CD14-positive monocyte (primary cell): Measurements from ENCODE around the gene KCNH5. TPM values are rescaled to one million over a fixed set of nuclear protein-coding genes. Genes with fewer than 3 reads are reported as not detected.

ENCODE experiments used
- DNase-seq, 3 donors: peaks; one replicate each; pipeline ENCODE4 v3.0.0-alpha.2; 2011 to 2022
- H2AFZ ChIP-seq: 2 replicates; pipeline ENCODE4 v1.6.0; 2012; ENCODE audit warnings: mild to moderate bottlenecking, low read depth, low read length, inconsistent platforms; ENCODE audit not compliant: insufficient read depth, poor library complexity, severe bottlenecking
- H3K27ac ChIP-seq, 2 donors: 1 replicate in 1 of 2; 2 replicates in 1 of 2; pipeline ENCODE4 v1.5.1; 2012 to 2013; ENCODE audit warnings: low read length in 2 of 2, control low read depth in 1 of 2, inconsistent platforms in 1 of 2, low read depth in 1 of 2, mild to moderate bottlenecking in 1 of 2
- H3K27me3 ChIP-seq, 2 donors: one replicate each; pipeline versions ENCODE4 v1.6.0 to v1.6.1; 2011 to 2013; ENCODE audit warnings: low read length in 2 of 2; ENCODE audit not compliant: control insufficient read depth in 2 of 2, insufficient read depth in 2 of 2
- H3K36me3 ChIP-seq, 2 donors: replicated peaks in 1 of 2; 1 replicate in 1 of 2; 2 replicates in 1 of 2; pipeline versions ENCODE4 v1.5.1 to v1.6.1; 2012 to 2013; ENCODE audit warnings: low read length in 2 of 2, control low read depth in 1 of 2, inconsistent platforms in 1 of 2, mild to moderate bottlenecking in 1 of 2; ENCODE audit not compliant: insufficient read depth in 2 of 2, control insufficient read depth in 1 of 2
- H3K4me1 ChIP-seq, 2 donors: 1 replicate in 1 of 2; 2 replicates in 1 of 2; pipeline versions ENCODE4 v1.5.1 to v1.6.1; 2012 to 2013; ENCODE audit warnings: low read length in 2 of 2, control low read depth in 1 of 2, inconsistent platforms in 1 of 2, mild to moderate bottlenecking in 1 of 2, moderate library complexity in 1 of 2; ENCODE audit not compliant: insufficient read depth in 2 of 2, control insufficient read depth in 1 of 2
- H3K4me2 ChIP-seq: replicated peaks from 2 replicates; pipeline ENCODE3; 2012; ENCODE audit warnings: low read length, moderate library complexity, mild to moderate bottlenecking; ENCODE audit not compliant: poor library complexity, severe bottlenecking; ENCODE audit errors: extremely low read depth
- H3K4me3 ChIP-seq, 3 experiments: fragments of 200-600 bp in 1 of 3; sonication (generic) in 1 of 3; replicated peaks in 1 of 3; 1 replicate in 2 of 3; 2 replicates in 1 of 3; pipeline ENCODE4 v1.5.1; 2011 to 2013; ENCODE audit warnings: low read length in 3 of 3, mild to moderate bottlenecking in 3 of 3, control low read depth in 2 of 3, low read depth in 2 of 3, inconsistent platforms in 1 of 3, moderate library complexity in 1 of 3
- H3K79me2 ChIP-seq: 2 replicates; pipeline ENCODE4 v1.6.0; 2012; ENCODE audit warnings: mild to moderate bottlenecking, control low read depth, inconsistent platforms, low read length, moderate library complexity; ENCODE audit not compliant: insufficient read depth
- H3K9ac ChIP-seq: 2 replicates; pipeline ENCODE4 v1.6.0; 2017; ENCODE audit warnings: low read length, mild to moderate bottlenecking; ENCODE audit not compliant: insufficient read depth, poor library complexity, severe bottlenecking
- H3K9me3 ChIP-seq, 2 donors: replicated peaks in 1 of 2; 1 replicate in 1 of 2; 2 replicates in 1 of 2; pipeline versions ENCODE4 v1.5.1 to v1.6.1; 2012 to 2013; ENCODE audit warnings: low read length in 2 of 2, control low read depth in 1 of 2; ENCODE audit not compliant: control insufficient read depth in 1 of 2, insufficient read depth in 1 of 2
- H4K20me1 ChIP-seq: 2 replicates; pipeline ENCODE4 v1.6.0; 2012; ENCODE audit warnings: mild to moderate bottlenecking, low read length, control low read depth, moderate library complexity; ENCODE audit not compliant: insufficient read depth
- H3K27ac Mint-ChIP-seq, 7 donors: one replicate each; pipeline ENCODE4 v1.8.0; 2020; ENCODE audit warnings: mild to moderate bottlenecking in 7 of 7, mixed read lengths in 7 of 7, moderate library complexity in 6 of 7, inconsistent platforms in 2 of 7
- H3K27me3 Mint-ChIP-seq, 3 donors: one replicate each; pipeline ENCODE4 v1.8.0; 2021 to 2022; ENCODE audit warnings: low read depth in 3 of 3, mild to moderate bottlenecking in 3 of 3, mixed read lengths in 3 of 3, moderate library complexity in 3 of 3, inconsistent platforms in 1 of 3
- H3K36me3 Mint-ChIP-seq, 2 donors: one replicate each; pipeline ENCODE4 v1.8.0; 2020; ENCODE audit warnings: mixed read lengths in 2 of 2, inconsistent platforms in 1 of 2, mild to moderate bottlenecking in 1 of 2
- H3K4me1 Mint-ChIP-seq: one replicate; pipeline ENCODE4 v1.8.0; 2020; ENCODE audit warnings: mild to moderate bottlenecking, mixed read lengths
- H3K4me3 Mint-ChIP-seq, 2 donors: one replicate each; pipeline ENCODE4 v1.8.0; 2020; ENCODE audit warnings: mild to moderate bottlenecking in 2 of 2, mixed read lengths in 2 of 2, moderate library complexity in 1 of 2
- H3K9me3 Mint-ChIP-seq, 7 donors: one replicate each; pipeline ENCODE4 v1.8.0; 2020 to 2022; ENCODE audit warnings: mixed read lengths in 7 of 7, mild to moderate bottlenecking in 6 of 7, moderate library complexity in 6 of 7, inconsistent platforms in 2 of 7
- whole genome bisulfite sequencing: methylation state at CpG from one replicate; pipeline ENCODE4 v1.1.5; 2013; ENCODE audit warnings: missing lambda C conversion rate; ENCODE audit not compliant: insufficient coverage; 5-methylcytosine and 5-hydroxymethylcytosine counted together
- intact Hi-C, 2 donors: fragments of 100-400 bp; cut with micrococcal nuclease; formaldehyde crosslinking; loops; one replicate each; pipeline versions ENCODE4 v1.15.0 to v1.15.1; 2023
- polyA plus RNA-seq, 3 donors: library from polyadenylated mRNA; depleted of rRNA in 1 of 3; unstranded in 2 of 3; stranded (reverse) in 1 of 3; fragments of 300-500 nt in 2 of 3; fragments of >200 nt in 1 of 3; fragmentation: Illumina TruSeq in 2 of 3; gene quantifications; 1 replicate in 2 of 3; 2 replicates in 1 of 3; pipeline ENCODE4 v1.2.3, GENCODE V29; 2012 to 2021
- TF ChIP-seq, protein P1 (sequence below): fragments of 200-600 bp; IDR thresholded peaks from one replicate; pipeline ENCODE4 v1.8.0; 2022; ENCODE audit warnings: antibody characterized with exemption, mild to moderate bottlenecking

The KCNH5 gene
- polyA plus RNA-seq, 3 donors = not detected

GRCh38 chr14:62938778-62939177 lies 106.5 kb downstream of the KCNH5 start:
- H3K36me3 ChIP-seq = no peaks in the 10 kb centered on the region
- Mint-ChIP-seq H3K4me3 (no peak overlapping the region), H3K36me3 (no peaks in the 10 kb centered on the region), H3K9me3 (peaks cover 0 to 11% (median 3%) of the 10 kb centered on the region in 7 donors), H3K4me1 (no peaks in the 10 kb centered on the region), H3K27ac (no peak overlapping the region), H3K27me3 (peaks cover 0 to 2% (median 0%) of the 10 kb centered on the region in 3 donors)
- H3K4me1 ChIP-seq = no peaks in the 10 kb centered on the region
- H3K9ac ChIP-seq = no peak overlapping the region
- H3K27me3 ChIP-seq = no peaks in the 10 kb centered on the region
- no peak overlapping the region for H3K4me2 ChIP-seq
- no peak overlapping the region for H3K4me3 ChIP-seq
- no peaks in the 10 kb centered on the region for H4K20me1 ChIP-seq
- H3K27ac ChIP-seq = no peak overlapping the region
- no peak overlapping the region for H2AFZ ChIP-seq
- WGBS = 60% methylated on average over 1 of the region's 4 CpGs
- H3K79me2 ChIP-seq = no peaks in the 10 kb centered on the region
- TF ChIP-seq, protein P1, sequence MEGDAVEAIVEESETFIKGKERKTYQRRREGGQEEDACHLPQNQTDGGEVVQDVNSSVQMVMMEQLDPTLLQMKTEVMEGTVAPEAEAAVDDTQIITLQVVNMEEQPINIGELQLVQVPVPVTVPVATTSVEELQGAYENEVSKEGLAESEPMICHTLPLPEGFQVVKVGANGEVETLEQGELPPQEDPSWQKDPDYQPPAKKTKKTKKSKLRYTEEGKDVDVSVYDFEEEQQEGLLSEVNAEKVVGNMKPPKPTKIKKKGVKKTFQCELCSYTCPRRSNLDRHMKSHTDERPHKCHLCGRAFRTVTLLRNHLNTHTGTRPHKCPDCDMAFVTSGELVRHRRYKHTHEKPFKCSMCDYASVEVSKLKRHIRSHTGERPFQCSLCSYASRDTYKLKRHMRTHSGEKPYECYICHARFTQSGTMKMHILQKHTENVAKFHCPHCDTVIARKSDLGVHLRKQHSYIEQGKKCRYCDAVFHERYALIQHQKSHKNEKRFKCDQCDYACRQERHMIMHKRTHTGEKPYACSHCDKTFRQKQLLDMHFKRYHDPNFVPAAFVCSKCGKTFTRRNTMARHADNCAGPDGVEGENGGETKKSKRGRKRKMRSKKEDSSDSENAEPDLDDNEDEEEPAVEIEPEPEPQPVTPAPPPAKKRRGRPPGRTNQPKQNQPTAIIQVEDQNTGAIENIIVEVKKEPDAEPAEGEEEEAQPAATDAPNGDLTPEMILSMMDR = no peak
- no peak for DNase-seq
- H3K9me3 ChIP-seq = peaks cover 0 to 2% of the 10 kb centered on the region in 2 donors
- intact Hi-C loops = no loop called here

- no peak overlapping the region for H3K4me2 ChIP-seq
- no peaks in the 10 kb centered on the region for H3K79me2 ChIP-seq
- H3K27ac ChIP-seq = no peak overlapping the region
- H2AFZ ChIP-seq = no peak overlapping the region
- no peaks in the 10 kb centered on the region for H3K4me1 ChIP-seq
- no peaks in the 10 kb centered on the region for H3K36me3 ChIP-seq
- no peak overlapping the region for H3K9ac ChIP-seq
- peaks cover 0 to 9% (median 3%) of the 10 kb centered on the region in 7 donors for H3K9me3 Mint-ChIP-seq
- H3K27ac Mint-ChIP-seq = no peak overlapping the region
- H3K27me3 ChIP-seq = no peaks in the 10 kb centered on the region
- no CpG with 5 or more reads among the region's 3 CpGs for WGBS
- no peaks in the 10 kb centered on the region for H3K4me1 Mint-ChIP-seq
- intact Hi-C loops = no loop called here
- H3K4me3 ChIP-seq = no peak overlapping the region
- no peaks in the 10 kb centered on the region for H3K36me3 Mint-ChIP-seq
- H3K27me3 Mint-ChIP-seq = no peaks in the 10 kb centered on the region
- no peak for DNase-seq
- no peaks in the 10 kb centered on the region for H4K20me1 ChIP-seq
- TF ChIP-seq, protein P1 = no peak
- H3K4me3 Mint-ChIP-seq = no peak overlapping the region
- H3K9me3 ChIP-seq = peaks cover 0 to 2% of the 10 kb centered on the region in 2 donors
Measured at GRCh38 chr14:62934439-62934838, 110.8 kb downstream of the KCNH5 start.
